HepG2 (cell line): Measurements from ENCODE around the gene TAF3. TPM values are rescaled to one million over a fixed set of nuclear protein-coding genes. Genes with fewer than 3 reads are reported as not detected.

ENCODE experiments used
- GZF1 ChIP-seq: sonication (generic); formaldehyde crosslinking; IDR thresholded peaks from 2 replicates; pipeline ENCODE4 v1.5.1; 2020; ENCODE audit warnings: mild to moderate bottlenecking, missing genetic modification reagents
- IRF2 ChIP-seq: IDR thresholded peaks from 2 replicates; pipeline ENCODE4 v1.6.1; 2018; ENCODE audit warnings: missing genetic modification reagents, missing compliant biosample characterization
- ISL2 ChIP-seq: sonication (generic); formaldehyde crosslinking; IDR thresholded peaks from 2 replicates; pipeline ENCODE4 v1.5.0; 2020; ENCODE audit warnings: missing genetic modification reagents
- JDP2 ChIP-seq: sonication (generic); formaldehyde crosslinking; IDR thresholded peaks from 2 replicates; pipeline ENCODE4 v1.8.1; 2022; ENCODE audit warnings: missing genetic modification reagents, borderline replicate concordance
- JUNB ChIP-seq: sonication (generic); formaldehyde crosslinking; IDR thresholded peaks from 2 replicates; pipeline ENCODE4 v1.8.0; 2022; ENCODE audit warnings: missing genetic modification reagents, mild to moderate bottlenecking, borderline replicate concordance
- KAT2B ChIP-seq: fragments of 150-350 bp; IDR thresholded peaks from 2 replicates; pipeline ENCODE4 v1.6.1; 2014; ENCODE audit warnings: low read depth, low read length, borderline replicate concordance
- NFE2L1 ChIP-seq: sonication (generic); formaldehyde crosslinking; IDR thresholded peaks from 2 replicates; pipeline ENCODE4 v1.4.0; 2020; ENCODE audit warnings: missing genetic modification reagents, mild to moderate bottlenecking, borderline replicate concordance
- NFRKB ChIP-seq: fragments of 450-650 bp; IDR thresholded peaks from 2 replicates; pipeline ENCODE4 v1.6.1; 2017
- NONO ChIP-seq, 2 experiments: fragments of 450-650 bp in 1 of 2; sonication (generic) in 1 of 2; formaldehyde crosslinking in 1 of 2; IDR thresholded peaks in 1 of 2; conservative IDR thresholded peaks in 1 of 2; 2 replicates each; pipeline versions ENCODE4 v1.6.1 to v1.8.0; 2017 to 2022; ENCODE audit warnings: mild to moderate bottlenecking in 1 of 2, missing genetic modification reagents in 1 of 2, moderate library complexity in 1 of 2
- NR2F1 ChIP-seq, 2 experiments: fragments of 450-650 bp in 1 of 2; formaldehyde crosslinking in 1 of 2; IDR thresholded peaks; 2 replicates each; pipeline versions ENCODE4 v1.5.0 to v1.6.1; 2016 to 2020; ENCODE audit warnings: mild to moderate bottlenecking in 1 of 2, missing compliant biosample characterization in 1 of 2, missing genetic modification reagents in 1 of 2, moderate library complexity in 1 of 2
- RARA ChIP-seq: IDR thresholded peaks from 2 replicates; pipeline ENCODE4 v1.6.1; 2016; ENCODE audit warnings: missing genetic modification reagents, missing compliant biosample characterization
- SETDB1 ChIP-seq: sonication (generic); formaldehyde crosslinking; IDR thresholded peaks from 2 replicates; pipeline ENCODE4 v1.5.1; 2020; ENCODE audit warnings: missing genetic modification reagents, mild to moderate bottlenecking, borderline replicate concordance
- SRY ChIP-seq: sonication (generic); formaldehyde crosslinking; IDR thresholded peaks from 2 replicates; pipeline ENCODE4 v1.8.0; 2022; ENCODE audit warnings: mild to moderate bottlenecking, missing genetic modification reagents
- TOPORS ChIP-seq: sonication (generic); formaldehyde crosslinking; IDR thresholded peaks from 2 replicates; pipeline ENCODE4 v1.8.0; 2023; ENCODE audit warnings: mild to moderate bottlenecking, missing genetic modification reagents
- ZGPAT ChIP-seq: IDR thresholded peaks from 2 replicates; pipeline ENCODE4 v1.6.1; 2016; ENCODE audit warnings: mild to moderate bottlenecking
- ZKSCAN1 ChIP-seq: fragments of 150-350 bp; IDR thresholded peaks from 2 replicates; pipeline ENCODE4 v1.6.1; 2014; ENCODE audit warnings: low read length
- ZMYM2 ChIP-seq: sonication (generic); formaldehyde crosslinking; IDR thresholded peaks from 2 replicates; pipeline ENCODE4 v1.8.0; 2022; ENCODE audit warnings: mild to moderate bottlenecking, missing genetic modification reagents
- ZNF264 ChIP-seq: sonication (generic); formaldehyde crosslinking; IDR thresholded peaks from 2 replicates; pipeline ENCODE4 v1.4.0; 2020; ENCODE audit warnings: missing genetic modification reagents
- ZNF296 ChIP-seq: sonication (generic); formaldehyde crosslinking; conservative IDR thresholded peaks from 2 replicates; pipeline ENCODE4 v1.5.0; 2020; ENCODE audit warnings: mild to moderate bottlenecking, missing genetic modification reagents
- ZNF572 ChIP-seq: sonication (generic); formaldehyde crosslinking; IDR thresholded peaks from 2 replicates; pipeline ENCODE4 v1.5.1; 2020; ENCODE audit warnings: mild to moderate bottlenecking, missing genetic modification reagents
- ZNF713 ChIP-seq: sonication (generic); formaldehyde crosslinking; IDR thresholded peaks from 2 replicates; pipeline ENCODE4 v1.4.0; 2020; ENCODE audit warnings: mild to moderate bottlenecking, missing genetic modification reagents
- ZNF770 ChIP-seq: sonication (generic); formaldehyde crosslinking; IDR thresholded peaks from 2 replicates; pipeline ENCODE4 v1.5.0; 2020; ENCODE audit warnings: mild to moderate bottlenecking, missing genetic modification reagents
- polyA plus RNA-seq, 8 experiments: library from polyadenylated mRNA; depleted of rRNA in 3 of 8; stranded (reverse) in 7 of 8; unstranded in 1 of 8; fragments of >200 nt; fragmentation: Illumina TruSeq in 4 of 8; extraction: Trizol in 4 of 8; gene quantifications; 2 replicates each; pipeline versions ENCODE4 v1.2.1 to v1.2.3, GENCODE V29; 2011 to 2016; ENCODE audit warnings: low read depth in 4 of 8, missing spikeins in 1 of 8, mixed read lengths in 1 of 8; ENCODE audit not compliant: insufficient read depth in 1 of 8
- total RNA-seq, 5 experiments: library from RNA; depleted of rRNA; stranded (reverse); fragments of >200 nt; fragmentation: Illumina TruSeq; extraction: Trizol; gene quantifications; 2 replicates each; pipeline ENCODE4 v1.2.3, GENCODE V29; 2016; ENCODE audit warnings: low read depth in 1 of 5
- TF ChIP-seq, protein P1 (sequence below): sonication (generic); formaldehyde crosslinking; IDR thresholded peaks from 2 replicates; pipeline ENCODE4 v1.4.0; 2020; ENCODE audit warnings: missing genetic modification reagents

Gene TAF3
- total and polyA plus RNA-seq, 2 of the 13 experiments (the other 11 are each of a cell fraction or from before 2014, with no cell fraction given), result 1.7 to 2.9 TPM

DNA sequence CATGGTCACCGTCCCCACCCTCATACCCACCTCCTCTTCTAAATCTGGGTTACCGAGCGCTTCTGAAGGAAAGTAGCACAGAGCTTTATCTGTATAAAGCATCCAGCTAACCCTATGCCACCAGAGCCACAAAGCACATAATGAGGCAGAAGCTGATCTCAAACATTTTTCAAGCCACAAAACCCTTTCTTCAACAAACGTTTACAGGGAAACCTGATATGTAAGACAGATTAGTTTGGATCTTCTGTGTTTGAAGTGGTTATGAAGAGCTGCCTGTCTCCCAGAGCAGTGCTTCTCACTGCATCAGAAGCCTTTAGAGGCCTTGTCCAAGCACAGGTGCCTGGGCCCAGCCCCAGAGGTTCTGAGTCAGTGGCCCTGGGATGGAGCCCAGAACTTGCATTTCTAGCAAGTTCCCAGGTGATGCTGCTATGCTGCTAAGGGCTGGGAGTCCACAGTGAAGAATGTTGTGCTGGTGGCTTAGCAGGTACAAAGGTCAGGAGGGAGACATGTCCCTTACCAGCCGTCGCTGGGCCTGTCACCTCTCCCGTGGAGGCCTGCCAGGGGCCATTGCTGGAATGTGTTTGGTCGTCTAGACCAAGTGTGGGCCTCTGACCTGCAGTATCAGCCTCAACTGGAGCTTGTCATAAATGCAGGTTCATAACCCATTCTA, 90.4 kb downstream of the TAF3 start (continued):
- TF ChIP-seq, protein P1, sequence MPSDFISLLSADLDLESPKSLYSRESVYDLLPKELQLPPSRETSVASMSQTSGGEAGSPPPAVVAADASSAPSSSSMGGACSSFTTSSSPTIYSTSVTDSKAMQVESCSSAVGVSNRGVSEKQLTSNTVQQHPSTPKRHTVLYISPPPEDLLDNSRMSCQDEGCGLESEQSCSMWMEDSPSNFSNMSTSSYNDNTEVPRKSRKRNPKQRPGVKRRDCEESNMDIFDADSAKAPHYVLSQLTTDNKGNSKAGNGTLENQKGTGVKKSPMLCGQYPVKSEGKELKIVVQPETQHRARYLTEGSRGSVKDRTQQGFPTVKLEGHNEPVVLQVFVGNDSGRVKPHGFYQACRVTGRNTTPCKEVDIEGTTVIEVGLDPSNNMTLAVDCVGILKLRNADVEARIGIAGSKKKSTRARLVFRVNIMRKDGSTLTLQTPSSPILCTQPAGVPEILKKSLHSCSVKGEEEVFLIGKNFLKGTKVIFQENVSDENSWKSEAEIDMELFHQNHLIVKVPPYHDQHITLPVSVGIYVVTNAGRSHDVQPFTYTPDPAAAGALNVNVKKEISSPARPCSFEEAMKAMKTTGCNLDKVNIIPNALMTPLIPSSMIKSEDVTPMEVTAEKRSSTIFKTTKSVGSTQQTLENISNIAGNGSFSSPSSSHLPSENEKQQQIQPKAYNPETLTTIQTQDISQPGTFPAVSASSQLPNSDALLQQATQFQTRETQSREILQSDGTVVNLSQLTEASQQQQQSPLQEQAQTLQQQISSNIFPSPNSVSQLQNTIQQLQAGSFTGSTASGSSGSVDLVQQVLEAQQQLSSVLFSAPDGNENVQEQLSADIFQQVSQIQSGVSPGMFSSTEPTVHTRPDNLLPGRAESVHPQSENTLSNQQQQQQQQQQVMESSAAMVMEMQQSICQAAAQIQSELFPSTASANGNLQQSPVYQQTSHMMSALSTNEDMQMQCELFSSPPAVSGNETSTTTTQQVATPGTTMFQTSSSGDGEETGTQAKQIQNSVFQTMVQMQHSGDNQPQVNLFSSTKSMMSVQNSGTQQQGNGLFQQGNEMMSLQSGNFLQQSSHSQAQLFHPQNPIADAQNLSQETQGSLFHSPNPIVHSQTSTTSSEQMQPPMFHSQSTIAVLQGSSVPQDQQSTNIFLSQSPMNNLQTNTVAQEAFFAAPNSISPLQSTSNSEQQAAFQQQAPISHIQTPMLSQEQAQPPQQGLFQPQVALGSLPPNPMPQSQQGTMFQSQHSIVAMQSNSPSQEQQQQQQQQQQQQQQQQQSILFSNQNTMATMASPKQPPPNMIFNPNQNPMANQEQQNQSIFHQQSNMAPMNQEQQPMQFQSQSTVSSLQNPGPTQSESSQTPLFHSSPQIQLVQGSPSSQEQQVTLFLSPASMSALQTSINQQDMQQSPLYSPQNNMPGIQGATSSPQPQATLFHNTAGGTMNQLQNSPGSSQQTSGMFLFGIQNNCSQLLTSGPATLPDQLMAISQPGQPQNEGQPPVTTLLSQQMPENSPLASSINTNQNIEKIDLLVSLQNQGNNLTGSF (CRISPR knock-in tag), result no peak
- TF ChIP-seq ZNF296 (CRISPR knock-in tag) (no peak), SRY (no peak), ZNF713 (CRISPR knock-in tag) (no peak), IRF2 (CRISPR knock-in tag) (0 out of 2 replicates have a peak, but pooled peaks have one; percentile 47), NFE2L1 (CRISPR knock-in tag) (no peak), JUNB (CRISPR knock-in tag) (no peak), JDP2 (CRISPR knock-in tag) (no peak), ZNF572 (CRISPR knock-in tag) (no peak), ZNF770 (CRISPR knock-in tag) (peak; percentile 63), NFRKB (no peak), NR2F1 (CRISPR knock-in tag; IDR thresholded peaks at IDR 0.05) (peak; percentile 56 to 74; a peak in 2 of 4 replicates), RARA (CRISPR knock-in tag) (peak; percentile 73; the same call in 1 of the 2 replicates), ZMYM2 (CRISPR knock-in tag) (0 out of 2 replicates have a peak, but pooled peaks have one; percentile 47), ZNF264 (CRISPR knock-in tag) (0 out of 2 replicates have a peak, but pooled peaks have one; percentile 69), SETDB1 (CRISPR knock-in tag) (no peak), GZF1 (CRISPR knock-in tag) (no peak), TOPORS (no peak), ZGPAT (CRISPR knock-in tag) (peak; percentile 54; the same call in 1 of the 2 replicates), ISL2 (CRISPR knock-in tag) (no peak), KAT2B (no peak), ZKSCAN1 (no peak), NONO (IDR thresholded peaks at IDR 0.05) (no peak), NONO (CRISPR knock-in tag; conservative IDR thresholded peaks at IDR 0.05) (peak; percentile 46; the same call in 1 of the 2 replicates)
